Upper lobe of right lung (tissue), 1 donor: ENCODE data around the gene TMEM176B. TPM values are rescaled to one million over a fixed set of nuclear protein-coding genes. Genes with fewer than 3 reads are reported as not detected.
A peak's percentile ranks its signal among the peaks of the same experiment; 100 is the strongest.

Experiments used
- ATAC-seq: fragments of 200-7000 bp; cut with Tn5 transposase; one replicate; pipeline ENCODE4 v1.9.1; 2020; ENCODE audit warnings: mild to moderate bottlenecking, moderate library complexity
- DNase-seq: peaks from one replicate; pipeline ENCODE4 v3.0.0-alpha.2; 2020
- H3K27ac ChIP-seq: fragments of 200-600 bp; one replicate; pipeline ENCODE4 v1.8.0; 2022
- H3K27me3 ChIP-seq: fragments of 200-600 bp; one replicate; pipeline ENCODE4 v1.8.0; 2022; ENCODE audit warnings: mild to moderate bottlenecking
- H3K36me3 ChIP-seq: fragments of 200-600 bp; one replicate; pipeline ENCODE4 v1.8.0; 2022
- H3K4me1 ChIP-seq: fragments of 200-600 bp; one replicate; pipeline ENCODE4 v1.8.0; 2022
- H3K4me3 ChIP-seq: fragments of 200-600 bp; one replicate; pipeline ENCODE4 v1.8.0; 2022; ENCODE audit warnings: mild to moderate bottlenecking
- H3K9me3 ChIP-seq: fragments of 200-600 bp; one replicate; pipeline ENCODE4 v1.8.0; 2022
- CTCF ChIP-seq: fragments of 200-600 bp; IDR thresholded peaks from one replicate; pipeline ENCODE4 v1.8.0; 2022; ENCODE audit warnings: antibody characterized with exemption
- intact Hi-C: fragments of 100-400 bp; cut with DNase I; formaldehyde crosslinking; loops from one replicate; pipeline ENCODE4 v1.11.0; 2022
- total RNA-seq: library from RNA; stranded (reverse); fragmentation: NEBNext Ultra II Directional; extraction: Animal tissue kit (Norgen Biotek cat#: 25700); gene quantifications from one replicate; pipeline ENCODE4 v1.2.1, GENCODE V29; 2021
- donor health status: DM: no; HTN: yes; CAD: no; lungs with severe emphysema.

Gene TMEM176B
- total RNA-seq, 1 donor from 2014 or later, result 68.2 TPM

GRCh38 chr7:150756858-150757257, 43.3 kb downstream of the TMEM176B start:
- Histone ChIP-seq H3K27me3 (no peaks in the 10 kb centered on the region), H3K4me1 (peaks cover 11% of the 10 kb centered on the region), H3K27ac (peak overlapping the region; percentile 62), H3K4me3 (no peak overlapping the region), H3K36me3 (no peaks in the 10 kb centered on the region), H3K9me3 (no peaks in the 10 kb centered on the region)
- intact Hi-C loops, result loop anchor here (10.0 kb wide), 1 partner anchor 312 kb away; no protein-coding TSS in a partner anchor
- ATAC-seq, result peak; percentile 53
- TF ChIP-seq CTCF, result peak; percentile 56
- no peak for DNase-seq

- Histone ChIP-seq H3K9me3 (no peaks in the 10 kb centered on the region), H3K27me3 (no peaks in the 10 kb centered on the region), H3K36me3 (no peaks in the 10 kb centered on the region), H3K27ac (peak overlapping the region; percentile 62), H3K4me1 (peaks cover 11% of the 10 kb centered on the region), H3K4me3 (no peak overlapping the region)
- ATAC-seq (no peak), DNase-seq (no peak)
- TF ChIP-seq CTCF, result no peak
- intact Hi-C loops, result loop anchor here (10.0 kb wide), 1 partner anchor 311 kb away; no protein-coding TSS in a partner anchor
Measured at GRCh38 chr7:150756166-150756565, 44.0 kb downstream of the TMEM176B start.

- TF ChIP-seq CTCF, result no peak
Measured at GRCh38 chr7:150755473-150756099, 44.6 kb downstream of the TMEM176B start.

GRCh38 chr7:150754951-150755350, 45.2 kb downstream of the TMEM176B start:
- H3K4me3 ChIP-seq, result no peak overlapping the region
- no peak for TF ChIP-seq CTCF
- peaks cover 11% of the 10 kb centered on the region for H3K4me1 ChIP-seq
- no peaks in the 10 kb centered on the region for H3K9me3 ChIP-seq
- intact Hi-C loops, result loop anchor here (10.0 kb wide), 1 partner anchor 310 kb away; no protein-coding TSS in a partner anchor
- DNase-seq (no peak), ATAC-seq (no peak)
- H3K36me3 ChIP-seq, result no peaks in the 10 kb centered on the region
- H3K27me3 ChIP-seq, result no peaks in the 10 kb centered on the region
- H3K27ac ChIP-seq, result peak overlapping the region; percentile 3

More at GRCh38 chr7:150755473-150756099, 44.6 kb downstream of the TMEM176B start:
- Histone ChIP-seq H3K36me3 (no peaks in the 10 kb centered on the region), H3K4me1 (peaks cover 11% of the 10 kb centered on the region), H3K27me3 (no peaks in the 10 kb centered on the region), H3K4me3 (no peak overlapping the region), H3K27ac (peak overlapping the region; percentile 62), H3K9me3 (no peaks in the 10 kb centered on the region)
- intact Hi-C loops, result loop anchor here (10.0 kb wide), 1 partner anchor 311 kb away; no protein-coding TSS in a partner anchor
- DNase-seq (no peak), ATAC-seq (peak; percentile 73)

- peak; percentile 52 for ATAC-seq
- DNase-seq, result no peak
- peaks cover 11% of the 10 kb centered on the region for H3K4me1 ChIP-seq
- no peaks in the 10 kb centered on the region for H3K36me3 ChIP-seq
- H3K27ac ChIP-seq, result no peak overlapping the region
- H3K27me3 ChIP-seq, result no peaks in the 10 kb centered on the region
- H3K9me3 ChIP-seq, result no peaks in the 10 kb centered on the region
- intact Hi-C loops, result loop anchor here (10.0 kb wide), 1 partner anchor 309 kb away; no protein-coding TSS in a partner anchor
- no peak overlapping the region for H3K4me3 ChIP-seq
- peak; percentile 30 for TF ChIP-seq CTCF
Measured at GRCh38 chr7:150753826-150754603, 46.1 kb downstream of the TMEM176B start.
